ENCODE results near the gene BBS4. TPM values are rescaled to one million over a fixed set of nuclear protein-coding genes. Genes with fewer than 3 reads are reported as not detected.

Gene BBS4
- total RNA-seq, 1 donor from 2014 or later = 17.0 TPM

DNA sequence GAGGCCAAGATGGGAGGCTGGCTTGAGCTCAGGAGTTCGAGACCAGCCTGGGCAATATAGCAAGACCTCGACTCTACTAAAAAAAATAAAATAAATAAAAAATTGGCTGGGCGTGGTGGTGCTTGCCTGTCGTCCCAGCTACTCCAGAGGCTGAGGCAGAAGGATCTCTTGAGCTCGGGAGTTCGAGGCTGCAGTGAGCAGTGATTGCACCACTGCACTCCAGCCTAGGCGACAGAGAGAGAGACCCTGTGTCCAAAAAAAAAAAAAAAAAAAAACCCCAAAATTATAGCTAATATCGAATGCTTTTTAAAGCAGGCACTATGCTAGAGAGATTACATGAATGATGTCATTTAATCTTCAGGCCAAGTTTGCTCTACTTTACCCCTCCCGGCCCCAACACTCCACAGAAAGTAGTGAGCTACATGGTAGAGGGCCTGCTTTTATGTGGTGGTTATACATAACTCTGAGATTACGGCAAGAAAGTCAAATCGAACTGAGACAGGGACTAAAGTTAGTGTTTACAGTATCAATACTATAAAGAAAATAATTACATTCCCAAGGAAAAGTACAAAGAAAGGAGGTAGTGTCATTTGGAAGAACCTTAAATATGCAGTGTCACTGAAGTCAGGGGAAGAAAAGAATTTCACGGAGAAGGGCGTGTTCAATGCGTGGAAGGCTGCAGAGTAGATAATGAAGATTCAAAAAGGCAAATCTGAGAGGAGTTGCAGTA is 96.4 kb downstream of the BBS4 start:
- no peak for TF ChIP-seq CTCF (IDR thresholded peaks at IDR 0.05; ENCODE audit: unreplicated experiment)
- peaks cover 14% of the 10 kb centered on the region for H3K36me3 Mint-ChIP-seq (ENCODE audit: low read depth, unreplicated experiment)
- no peaks in the 10 kb centered on the region for H3K9me3 Mint-ChIP-seq (ENCODE audit: unreplicated experiment)
- peak overlapping the region; percentile 39 for H3K27ac Mint-ChIP-seq (ENCODE audit: unreplicated experiment)
- H3K4me1 Mint-ChIP-seq (ENCODE audit: unreplicated experiment) = peaks cover 16% of the 10 kb centered on the region
- no peak for DNase-seq (ENCODE audit: low spot score)
- H3K4me3 Mint-ChIP-seq (ENCODE audit: unreplicated experiment) = peak overlapping the region; percentile 97
- peaks cover 1% of the 10 kb centered on the region for H3K27me3 Mint-ChIP-seq (ENCODE audit: unreplicated experiment)

- DNase-seq (ENCODE audit: low spot score) = no peak
- H3K27ac Mint-ChIP-seq (ENCODE audit: unreplicated experiment) = peak overlapping the region; percentile 39
- no peaks in the 10 kb centered on the region for H3K9me3 Mint-ChIP-seq (ENCODE audit: unreplicated experiment)
- H3K27me3 Mint-ChIP-seq (ENCODE audit: unreplicated experiment) = peaks cover 1% of the 10 kb centered on the region
- TF ChIP-seq CTCF (IDR thresholded peaks at IDR 0.05; ENCODE audit: unreplicated experiment) = no peak
- H3K4me3 Mint-ChIP-seq (ENCODE audit: unreplicated experiment) = peak overlapping the region; percentile 97
- peaks cover 14% of the 10 kb centered on the region for H3K36me3 Mint-ChIP-seq (ENCODE audit: low read depth, unreplicated experiment)
- peaks cover 16% of the 10 kb centered on the region for H3K4me1 Mint-ChIP-seq (ENCODE audit: unreplicated experiment)
Measured at GRCh38 chr15:72783004-72783639, 97.1 kb downstream of the BBS4 start.

GRCh38 chr15:72783640-72784455 is 97.8 kb downstream of the BBS4 start, which contains the start of gene ADPGK:
TSS of gene ADPGK (minus strand) at chr15:72783758. CDS start at chr15:72783691, 67 bp downstream.
- peak within 1 kb of the TSS; percentile 39 for H3K27ac Mint-ChIP-seq (ENCODE audit: unreplicated experiment)
- H3K4me3 Mint-ChIP-seq (ENCODE audit: unreplicated experiment) = peak within 1 kb of the TSS; percentile 97
- DNase-seq (ENCODE audit: low spot score) = peak; percentile 95
- H3K9me3 Mint-ChIP-seq (ENCODE audit: unreplicated experiment) = no peaks in the 10 kb centered on the region
- peak; percentile 83 for TF ChIP-seq CTCF (IDR thresholded peaks at IDR 0.05; ENCODE audit: unreplicated experiment)
- H3K4me1 Mint-ChIP-seq (ENCODE audit: unreplicated experiment) = peaks cover 16% of the 10 kb centered on the region
- H3K36me3 Mint-ChIP-seq (ENCODE audit: low read depth, unreplicated experiment) = peaks cover 14% of the 10 kb centered on the region
- H3K27me3 Mint-ChIP-seq (ENCODE audit: unreplicated experiment) = peaks cover 1% of the 10 kb centered on the region

DNA sequence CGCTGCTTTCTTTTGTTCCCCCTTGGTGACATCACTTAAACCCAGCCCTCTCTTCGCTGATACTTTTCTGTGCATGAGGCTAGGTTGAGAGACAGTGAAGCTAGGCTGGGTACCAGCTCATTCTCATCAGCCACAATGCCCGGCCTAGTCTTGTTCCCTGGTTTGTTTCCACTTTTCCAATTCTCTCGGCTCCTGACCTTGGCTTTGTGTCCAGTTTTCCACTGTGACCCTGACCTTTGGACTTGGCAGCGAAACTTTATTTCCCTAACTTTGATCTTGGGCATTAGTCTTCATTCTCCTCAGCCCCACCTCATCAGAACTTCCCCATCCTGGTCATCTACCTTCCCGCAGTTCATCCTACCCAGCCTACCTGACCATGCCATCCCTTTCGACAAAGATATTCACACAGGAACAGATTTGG is 98.5 kb downstream of the BBS4 start:
- peaks cover 1% of the 10 kb centered on the region for H3K27me3 Mint-ChIP-seq (ENCODE audit: unreplicated experiment)
- TF ChIP-seq CTCF (IDR thresholded peaks at IDR 0.05; ENCODE audit: unreplicated experiment) = peak; percentile 31
- peaks cover 16% of the 10 kb centered on the region for H3K4me1 Mint-ChIP-seq (ENCODE audit: unreplicated experiment)
- no peaks in the 10 kb centered on the region for H3K9me3 Mint-ChIP-seq (ENCODE audit: unreplicated experiment)
- H3K27ac Mint-ChIP-seq (ENCODE audit: unreplicated experiment) = peak overlapping the region; percentile 28
- no peak for DNase-seq (ENCODE audit: low spot score)
- peaks cover 13% of the 10 kb centered on the region for H3K36me3 Mint-ChIP-seq (ENCODE audit: low read depth, unreplicated experiment)
- H3K4me3 Mint-ChIP-seq (ENCODE audit: unreplicated experiment) = peak overlapping the region; percentile 93
